HG03520 (cell line): ENCODE results near the gene MRC2.

ENCODE experiments used
- ATAC-seq: cut with Tn5 transposase; IDR thresholded peaks from one replicate; pipeline ENCODE4 v1.9.1; 2021; ENCODE audit warnings: mild to moderate bottlenecking, moderate library complexity; ENCODE audit not compliant: unreplicated experiment

MRC2 gene

DNA sequence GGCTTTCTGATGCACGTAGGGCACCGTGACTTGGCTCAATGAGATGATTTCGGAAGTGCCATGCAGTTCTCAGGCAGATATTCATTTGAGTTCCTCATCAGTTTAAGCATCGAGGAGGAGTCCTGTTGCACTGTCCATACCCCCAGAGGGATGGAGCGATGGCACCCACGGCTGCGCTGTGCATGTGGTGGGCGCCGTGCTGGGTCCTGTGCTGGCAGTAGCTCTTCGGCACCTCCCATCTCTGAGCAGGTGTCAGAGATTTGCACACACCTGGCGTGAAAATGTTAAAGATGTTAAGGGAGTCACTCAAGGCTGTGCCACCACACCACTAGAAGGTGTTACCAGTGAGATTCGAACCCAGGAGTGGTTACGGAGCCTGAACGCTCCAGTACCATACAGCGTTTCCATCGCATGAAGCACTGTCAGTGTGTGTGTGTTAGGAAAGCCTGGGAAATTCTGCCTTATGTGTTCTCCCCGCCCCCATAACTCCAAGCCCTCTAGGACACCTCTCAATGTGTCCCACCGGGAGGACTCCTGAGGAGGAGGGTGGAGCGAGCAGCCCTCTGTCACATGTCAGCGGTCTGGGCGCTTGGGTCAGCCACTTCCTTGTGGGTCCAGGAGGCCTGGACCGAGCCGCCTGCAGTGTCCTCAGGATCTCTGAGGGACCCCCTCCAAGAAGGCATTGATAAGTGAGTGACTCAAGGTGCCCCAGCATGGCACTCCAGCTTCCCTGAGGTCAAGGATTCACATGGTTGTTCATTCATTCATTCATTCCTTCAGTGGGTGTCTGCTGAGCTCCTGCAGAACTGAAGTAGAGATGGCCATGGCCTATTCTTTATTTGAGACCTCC is 3.8 kb downstream of the MRC2 start:
- no peak for ATAC-seq

DNA sequence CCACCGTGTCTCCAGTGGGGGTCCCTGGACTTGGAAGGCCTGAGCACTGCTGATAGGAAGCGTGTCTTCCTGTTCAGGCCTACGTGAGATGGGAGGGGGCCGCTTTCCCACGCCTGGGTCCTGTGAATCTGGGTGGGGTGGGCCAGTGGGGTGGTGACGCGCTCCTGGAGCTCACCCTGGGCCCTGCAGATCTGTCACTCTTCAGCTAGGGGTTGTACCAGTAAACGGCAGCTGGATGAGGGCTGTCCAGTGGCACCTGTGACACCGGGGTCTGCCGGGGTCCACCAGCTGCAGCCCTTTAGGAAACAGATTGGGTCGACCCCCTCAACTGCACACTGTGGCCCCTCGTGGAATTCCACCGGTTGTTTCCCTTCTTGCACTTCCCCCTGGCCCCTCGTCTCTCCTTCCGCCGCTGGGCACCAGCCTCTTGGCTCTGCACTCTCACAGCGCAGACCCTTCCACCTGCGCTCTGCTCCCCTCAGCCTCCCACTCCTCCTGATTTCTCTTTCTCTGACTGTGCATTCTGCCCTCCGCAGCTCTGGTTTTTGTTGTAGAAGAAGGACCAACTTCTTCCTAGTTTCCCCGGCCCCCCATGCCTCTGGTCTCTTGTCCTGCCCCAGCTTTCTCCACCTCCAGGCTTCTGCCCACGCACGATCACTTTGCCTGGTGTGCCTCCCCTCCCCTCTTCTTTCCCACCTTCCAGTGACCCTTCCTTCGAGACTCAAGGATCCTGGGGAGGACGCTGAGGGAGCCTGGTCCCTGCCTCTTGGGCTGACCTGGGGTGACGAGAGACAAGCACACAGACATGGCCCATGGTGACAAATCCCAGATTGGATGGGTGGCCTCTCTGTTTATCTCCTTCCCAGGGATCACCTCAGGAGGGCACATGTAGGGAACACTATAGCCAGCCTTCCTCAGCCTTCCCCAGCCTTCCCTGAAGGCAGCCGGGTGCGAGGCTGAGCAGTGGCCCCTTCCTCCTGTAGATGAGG is 4.8 kb downstream of the MRC2 start:
- ATAC-seq: no peak

DNA sequence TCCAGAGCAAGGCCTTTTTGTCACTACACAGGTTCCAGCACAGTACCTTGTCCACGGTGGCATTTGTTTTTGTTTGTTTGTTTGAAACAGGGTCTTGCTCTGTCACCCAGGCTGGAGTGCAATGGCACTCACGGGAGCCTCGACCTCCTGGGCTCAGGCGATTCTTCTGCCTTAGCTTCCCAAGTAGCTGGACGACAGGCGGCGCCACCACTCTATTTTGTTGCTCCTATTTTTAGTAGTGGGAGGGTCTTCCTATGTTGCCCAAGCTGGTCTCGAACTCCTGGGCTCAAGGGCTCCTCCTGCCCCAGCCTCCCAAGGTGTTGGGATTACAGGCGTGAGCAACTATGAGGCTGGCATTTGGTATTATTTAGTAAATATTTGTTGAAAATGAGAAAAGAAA is 10.3 kb downstream of the MRC2 start:
- ATAC-seq: no peak

DNA sequence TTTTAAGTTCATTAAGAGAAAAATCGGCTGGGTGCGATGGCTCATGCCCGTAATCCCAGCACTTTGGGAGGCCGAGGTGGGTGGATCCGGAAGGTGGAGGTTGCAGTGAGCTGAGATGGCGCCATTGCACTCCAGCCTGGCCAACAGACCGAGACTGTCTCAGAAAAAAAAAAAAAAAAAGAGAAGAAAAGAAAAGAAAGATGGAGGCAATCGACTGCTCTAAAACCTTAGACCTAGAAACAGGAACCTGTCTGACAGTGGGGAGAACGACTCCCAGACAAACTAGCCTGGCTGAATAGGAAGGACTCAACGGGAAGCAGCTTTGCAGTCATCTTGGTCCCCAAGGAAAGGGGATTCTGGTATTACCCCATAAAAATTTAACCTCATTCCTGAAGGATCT is 13.7 kb downstream of the MRC2 start:
- no peak for ATAC-seq

DNA sequence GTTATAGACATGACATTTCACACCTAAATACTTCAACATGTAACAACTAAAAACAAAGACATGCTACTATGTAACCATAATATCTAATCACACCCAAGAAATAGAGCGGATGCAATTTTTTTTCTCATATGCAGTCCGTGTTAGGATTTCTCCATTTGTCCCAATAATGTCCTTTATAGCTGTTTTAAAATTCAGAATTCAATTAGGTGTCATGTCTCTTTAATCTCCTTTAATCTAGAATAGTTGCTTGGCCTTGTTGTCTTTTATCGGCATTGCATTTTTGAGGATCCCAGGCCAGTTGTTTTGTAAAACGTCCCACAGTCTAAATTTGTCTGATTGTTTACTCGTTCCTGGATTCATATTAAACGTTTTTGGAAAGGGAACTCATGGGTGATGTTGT is 14.5 kb downstream of the MRC2 start:
- ATAC-seq: no peak

DNA sequence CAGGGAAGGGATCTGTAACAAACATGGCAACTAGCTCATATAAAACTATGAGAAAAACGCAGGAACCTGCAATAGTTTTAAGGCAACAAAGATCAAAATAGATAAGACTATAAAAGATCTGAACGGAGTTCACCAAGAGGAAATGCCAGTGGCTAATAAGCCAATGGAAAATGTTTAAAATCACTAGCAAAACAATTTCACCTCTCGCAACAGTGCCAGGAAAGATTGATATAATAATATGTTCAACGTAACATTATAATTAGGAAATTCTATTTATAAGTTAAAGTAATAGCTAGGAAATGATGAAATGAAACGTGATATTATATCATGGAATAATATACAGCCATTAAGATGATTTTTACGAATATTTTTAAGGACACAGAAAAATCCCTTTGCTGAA is 16.0 kb downstream of the MRC2 start:
- no peak for ATAC-seq

DNA sequence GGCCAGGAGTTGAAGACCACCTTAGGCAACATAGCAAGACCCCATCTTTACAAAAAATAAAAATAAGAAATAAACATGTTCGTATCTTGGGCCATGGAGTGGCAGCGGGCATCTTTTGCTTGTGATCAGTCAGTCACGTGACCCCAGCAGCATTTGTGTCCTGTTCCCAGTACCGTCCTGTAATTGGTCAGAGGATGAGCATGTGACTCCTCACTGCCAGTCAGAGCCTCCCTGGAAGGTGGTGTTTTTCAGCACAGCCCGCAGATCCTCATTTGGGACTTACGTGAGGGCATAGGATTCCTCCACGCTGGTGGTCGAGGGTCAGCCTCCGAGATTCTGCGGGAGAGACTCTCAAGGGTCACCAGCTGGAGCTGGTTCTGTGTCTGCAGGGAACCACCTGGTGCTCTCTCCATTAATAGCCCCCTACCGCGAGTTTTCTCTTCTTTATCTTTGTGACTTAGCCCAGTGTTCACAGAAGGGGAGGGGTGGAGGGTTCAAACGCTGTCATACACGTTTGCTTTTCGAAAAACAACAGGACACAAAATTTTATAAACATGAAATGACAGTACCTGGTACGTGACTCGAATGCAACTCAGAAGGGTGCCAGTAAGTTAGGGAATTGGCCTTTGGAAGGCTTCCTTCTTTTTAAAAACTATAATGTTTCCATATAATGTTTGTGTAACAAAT is 17.2 kb downstream of the MRC2 start:
- no peak for ATAC-seq

DNA sequence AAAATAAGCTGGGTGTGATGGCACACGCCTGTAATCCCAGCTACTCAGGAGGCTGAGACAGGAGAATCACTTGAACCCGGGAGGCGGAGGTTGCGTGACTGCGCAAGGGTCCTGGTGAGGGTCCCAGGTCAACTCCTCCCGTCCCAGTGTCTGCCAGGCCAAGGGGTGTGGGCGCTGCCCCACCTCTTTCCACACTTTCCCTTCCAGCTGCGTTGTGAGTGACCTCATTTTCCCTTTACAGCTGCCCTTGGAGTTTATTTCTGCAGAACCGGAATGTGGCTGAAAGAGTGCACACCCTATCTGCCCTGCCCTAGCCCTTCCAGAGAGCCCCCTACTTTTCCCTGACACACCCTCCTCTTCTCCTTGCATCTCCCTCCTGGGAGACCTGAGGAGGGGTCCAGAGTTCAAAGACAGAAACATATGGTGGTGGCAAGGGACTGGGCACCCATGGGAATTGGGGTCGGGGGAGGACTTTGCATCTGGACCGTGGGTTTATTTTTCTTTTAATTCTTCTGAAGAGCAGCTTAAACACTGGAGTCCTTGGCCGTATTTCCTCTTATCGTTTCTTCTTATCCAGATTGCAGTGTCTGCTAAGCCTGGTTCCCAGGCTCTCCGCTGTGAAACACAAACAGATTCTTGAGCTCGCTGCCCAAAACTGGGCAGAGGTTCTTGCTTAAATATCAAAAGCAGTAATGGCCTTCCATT is 20.9 kb downstream of the MRC2 start:
- ATAC-seq: no peak

DNA sequence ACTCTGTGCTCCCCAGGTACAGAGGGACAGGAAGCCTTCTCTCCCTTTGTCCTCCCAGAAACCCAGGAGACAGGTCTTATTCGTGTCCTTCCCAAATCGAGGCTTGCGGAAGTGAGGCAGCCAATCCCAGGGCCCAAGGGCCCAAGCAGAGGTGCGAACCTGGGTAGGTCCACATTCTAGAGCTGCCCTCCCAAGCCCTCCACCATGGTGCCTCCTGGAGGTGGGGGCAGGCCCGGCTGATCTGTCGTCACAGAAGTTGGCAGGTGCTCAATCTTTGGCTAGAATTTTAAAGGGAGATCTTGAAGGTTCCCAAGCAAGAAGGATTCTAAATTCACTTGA is 21.5 kb downstream of the MRC2 start:
- no peak for ATAC-seq

DNA sequence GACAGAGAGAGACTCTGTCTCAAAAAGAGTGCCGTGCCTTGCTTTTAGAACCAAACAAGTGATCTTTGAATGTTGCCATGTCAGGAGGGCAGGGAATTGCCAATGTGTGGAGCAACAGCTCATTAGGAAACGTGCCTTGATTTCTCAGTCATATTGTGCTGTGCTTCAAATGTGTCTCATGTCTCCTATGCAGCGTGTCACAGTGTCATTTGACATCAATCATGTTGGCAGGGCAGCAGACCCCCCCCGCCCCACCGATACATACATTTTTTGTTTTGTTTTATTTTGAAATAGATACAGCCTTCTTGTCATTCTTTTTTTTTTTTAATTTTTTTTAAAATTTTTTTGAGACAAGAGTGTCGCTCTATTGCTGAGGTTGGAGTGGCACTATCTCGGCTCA is 22.1 kb downstream of the MRC2 start:
- no peak for ATAC-seq

DNA sequence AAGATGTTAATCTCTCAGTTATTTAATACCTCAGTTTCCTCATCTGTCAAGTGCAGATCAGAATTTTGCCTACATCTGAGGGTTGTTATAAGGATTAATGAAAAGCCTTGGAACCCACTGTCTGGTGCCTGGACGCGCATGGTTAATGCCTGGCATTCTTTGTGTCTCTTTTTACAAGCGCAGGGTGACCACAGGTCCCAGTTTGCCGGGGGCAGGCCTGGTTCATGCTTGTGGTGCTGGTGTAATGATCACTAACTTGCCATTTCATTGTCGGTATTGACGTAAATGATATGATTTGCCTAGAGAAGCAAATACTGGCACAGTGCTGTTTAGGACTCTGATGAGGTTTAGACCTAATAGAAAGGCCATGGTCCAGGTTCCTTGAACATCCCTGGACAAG is 23.1 kb downstream of the MRC2 start:
- ATAC-seq: no peak

DNA sequence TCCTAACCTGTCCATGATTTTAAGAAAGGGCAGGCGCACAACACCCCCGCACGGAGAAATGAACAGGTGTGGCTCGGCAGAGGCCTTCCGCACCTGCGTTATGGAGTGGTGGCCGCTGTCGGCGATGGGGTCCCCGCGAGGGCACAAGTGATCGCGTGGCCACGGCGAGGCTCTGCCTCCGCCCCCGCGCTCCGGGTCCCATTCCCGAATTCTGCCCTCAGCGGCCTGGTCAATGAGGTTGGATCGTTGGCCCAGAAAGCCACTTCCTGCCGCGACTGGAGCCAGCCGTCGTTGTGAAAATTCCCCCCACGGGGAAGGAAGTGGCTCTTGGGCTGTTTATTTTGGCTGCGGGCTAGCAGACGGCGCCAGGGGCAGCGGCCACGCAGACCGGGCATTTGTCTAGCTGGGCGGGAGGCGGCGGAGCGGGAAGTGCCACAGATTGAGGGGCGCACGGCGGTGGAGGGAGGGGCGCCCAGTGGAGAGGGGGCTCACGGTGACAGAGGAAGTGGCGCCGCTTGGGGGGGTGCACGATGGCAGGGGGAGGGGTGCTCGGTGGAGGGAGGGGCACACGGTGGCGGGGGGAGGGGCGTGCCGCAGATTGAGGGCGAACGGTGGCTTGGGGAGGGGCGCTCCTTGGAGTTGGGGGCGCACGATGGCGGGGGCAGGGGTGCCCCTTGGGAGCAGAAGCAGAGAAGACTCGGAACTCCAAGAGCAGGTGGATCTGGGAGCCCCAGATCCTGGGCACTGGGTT is 25.0 kb downstream of the MRC2 start:
- no peak for ATAC-seq

DNA sequence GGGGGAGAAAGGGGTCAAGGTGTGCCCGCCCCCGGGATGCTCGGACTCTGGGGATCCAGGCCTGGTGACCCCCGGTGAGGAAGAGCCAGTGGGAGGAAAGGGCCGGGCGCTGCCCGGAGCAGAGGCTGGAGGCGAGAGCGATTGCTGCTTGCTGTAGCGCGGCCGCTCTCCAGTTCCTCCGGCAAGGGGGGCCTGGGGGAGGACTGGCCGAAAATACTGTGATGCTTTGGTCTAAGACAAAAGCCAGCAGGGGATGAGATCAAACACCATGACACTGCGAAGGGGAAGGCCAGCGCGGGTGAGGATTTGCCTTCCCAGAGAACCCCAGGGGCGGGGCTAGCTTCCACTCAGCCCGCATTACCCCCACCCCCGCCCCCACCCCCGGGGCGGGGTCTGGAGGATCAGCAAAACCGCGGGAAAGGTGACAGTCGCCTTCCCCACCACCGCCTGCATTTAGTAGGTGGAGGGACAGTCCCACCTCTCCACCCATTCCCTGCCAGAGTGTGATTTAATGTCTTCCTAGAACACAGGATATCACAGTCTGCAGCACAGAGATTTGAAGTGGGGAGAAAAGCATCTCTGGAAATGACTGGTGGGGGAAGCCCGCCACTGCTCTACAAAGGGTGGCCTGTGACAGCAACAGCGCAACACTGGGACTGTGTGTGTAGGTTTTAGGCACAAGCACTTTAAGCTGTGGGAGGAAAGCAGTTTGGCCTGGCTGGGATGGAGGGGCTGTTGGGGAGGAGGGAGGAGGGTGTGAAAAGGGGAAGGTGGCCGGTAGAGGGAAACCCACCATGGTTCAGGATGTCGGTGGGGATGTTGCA is 25.7 kb downstream of the MRC2 start:
- ATAC-seq: peak; percentile 88

DNA sequence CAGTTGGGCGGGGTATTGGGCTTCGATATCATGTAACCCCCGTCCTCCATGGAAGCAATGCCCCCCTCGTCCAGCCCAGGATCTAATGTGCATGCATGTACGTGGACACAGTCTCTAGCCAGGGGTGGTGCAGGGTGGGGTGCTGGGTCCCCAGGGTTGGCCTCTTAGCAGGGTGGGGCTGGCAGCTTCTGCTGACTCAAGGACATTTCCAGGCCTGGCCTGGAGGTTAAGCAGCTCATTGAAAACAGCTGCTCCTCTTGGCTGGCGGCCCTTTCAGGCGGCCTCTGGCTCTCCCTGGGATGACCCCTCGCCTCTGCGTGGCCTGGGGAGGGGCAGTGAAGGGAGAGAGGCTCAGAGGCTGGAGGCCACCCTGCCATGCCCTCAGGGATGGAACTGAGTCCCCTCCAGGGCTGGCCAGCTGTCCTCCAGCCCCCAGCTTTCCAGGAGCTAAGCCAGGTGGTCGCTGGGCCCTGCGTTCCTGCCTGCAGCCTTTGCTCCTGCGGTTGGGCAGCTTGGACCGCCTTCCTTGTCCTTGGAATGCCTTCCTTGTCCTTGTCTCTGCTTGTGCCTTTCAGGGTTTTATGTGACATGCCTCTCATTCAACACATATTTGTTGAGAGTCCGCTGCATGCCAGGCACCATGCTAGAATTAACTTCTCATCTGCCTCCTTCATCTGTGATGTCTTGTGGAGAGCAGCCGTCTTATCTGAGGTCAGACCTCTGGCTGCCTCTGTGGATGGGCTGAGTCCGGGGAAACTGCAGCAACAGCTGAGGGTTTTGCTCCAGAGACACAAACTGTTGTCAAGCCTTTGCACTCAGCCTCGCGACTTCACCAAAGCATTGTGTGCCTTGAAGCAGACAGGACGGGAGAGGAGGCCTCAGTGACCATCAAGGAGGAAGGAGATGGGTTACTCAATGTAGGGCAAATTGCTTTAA is 26.6 kb downstream of the MRC2 start:
- ATAC-seq: no peak

DNA sequence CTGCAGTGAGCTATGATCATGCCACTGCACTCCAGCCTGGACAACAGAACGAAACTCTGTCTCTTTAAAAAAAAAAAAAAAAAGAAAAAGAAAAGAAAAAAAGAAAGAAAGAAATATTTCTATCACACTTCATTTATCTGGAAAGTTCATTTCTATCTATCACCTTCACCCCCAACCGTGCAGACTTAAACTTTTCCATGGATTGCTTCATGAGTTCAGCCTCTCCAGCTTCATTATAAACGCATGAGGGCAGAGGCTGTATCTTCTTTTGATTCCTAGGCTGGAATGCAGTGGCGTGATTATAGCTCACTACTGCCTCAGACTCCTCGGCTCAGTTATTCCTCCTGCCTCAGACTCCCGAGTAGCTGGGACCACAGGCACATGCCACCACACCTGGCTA is 28.2 kb downstream of the MRC2 start:
- no peak for ATAC-seq

DNA sequence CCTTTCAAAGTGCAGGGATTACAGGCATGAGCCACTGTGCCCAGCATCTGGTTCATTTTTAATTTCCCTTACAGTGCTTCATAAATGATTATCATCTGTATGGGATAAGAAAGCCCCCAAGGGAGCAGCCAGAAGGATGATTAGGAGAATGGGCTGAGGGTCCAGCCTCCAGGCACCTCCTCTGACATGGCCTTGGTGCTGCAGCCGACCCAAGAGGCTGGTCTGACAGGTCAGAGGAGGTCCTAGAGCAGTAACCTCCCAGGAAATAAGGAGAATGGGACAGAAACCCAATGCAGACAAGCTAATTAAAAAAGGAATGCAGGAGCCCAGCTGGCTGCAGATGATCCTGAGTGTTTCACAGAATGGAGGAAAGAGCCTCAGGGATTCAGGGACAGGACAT is 29.0 kb downstream of the MRC2 start:
- no peak for ATAC-seq

DNA sequence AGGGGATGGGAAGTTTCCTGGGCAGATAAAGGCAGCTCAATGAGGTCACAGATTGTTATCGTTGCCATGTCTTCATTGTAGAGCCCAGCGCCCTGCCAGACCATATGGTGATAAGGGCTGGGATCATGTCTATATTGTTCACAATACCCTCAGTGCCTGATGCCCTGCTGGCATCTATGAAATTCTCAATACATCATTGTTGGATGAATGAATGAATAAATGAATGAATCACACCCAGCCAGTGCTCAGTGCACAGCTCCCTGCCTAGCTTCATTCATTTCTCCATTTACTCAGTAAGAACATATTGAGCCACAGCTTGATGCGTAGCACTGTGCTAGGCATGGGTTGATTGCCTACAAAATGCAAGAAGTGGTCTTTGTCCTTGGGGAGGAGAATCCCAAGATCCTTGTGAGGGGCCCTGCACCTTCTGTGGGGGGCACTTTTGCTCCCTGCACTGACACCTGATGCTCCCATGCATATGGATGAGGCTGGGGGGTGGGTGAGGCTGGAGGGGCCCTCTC is 29.7 kb downstream of the MRC2 start:
- ATAC-seq: no peak

DNA sequence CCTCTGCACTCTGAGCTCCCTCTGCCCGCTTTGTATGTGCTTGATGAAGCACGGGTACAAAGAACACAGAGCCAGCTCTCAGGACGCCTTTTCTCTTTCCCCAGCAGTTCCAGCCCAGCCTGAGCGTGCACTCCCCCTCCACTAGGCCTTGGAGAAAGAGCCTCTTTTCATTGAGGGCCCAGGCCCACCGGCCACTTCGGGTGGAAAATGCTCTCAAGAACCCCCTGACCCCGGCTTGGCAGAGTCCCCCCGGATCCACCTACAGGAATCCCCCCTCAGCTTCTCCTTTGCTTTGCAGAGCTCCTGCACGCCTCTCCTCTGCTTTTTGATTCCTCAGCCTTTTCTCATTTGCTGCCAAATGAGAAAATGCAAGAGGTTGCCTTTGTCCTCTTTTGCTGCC is 30.2 kb downstream of the MRC2 start:
- ATAC-seq: no peak
